Hepatocyte (in vitro differentiated cells): ENCODE data around the gene CES3.
"Not testable (repeated sequence)": the region's sequence is repeated elsewhere in the genome, so short reads cannot be mapped to it uniquely, and the experiment has no call there.

Experiments used
- EZH2 ChIP-seq: fragments of 200-600 bp; sonication (generic); IDR thresholded peaks from 2 replicates; pipeline ENCODE4 v1.6.1; 2016; ENCODE audit warnings: antibody characterized with exemption, mild to moderate bottlenecking, borderline replicate concordance
- EZH2phosphoT487 ChIP-seq: fragments of 200-600 bp; sonication (generic); IDR thresholded peaks from one replicate; pipeline ENCODE4 v1.6.1; 2018; ENCODE audit warnings: antibody characterized with exemption, mild to moderate bottlenecking, low read depth, moderate library complexity; ENCODE audit not compliant: unreplicated experiment, severe bottlenecking
- TF ChIP-seq, protein P1 (sequence below): fragments of 200-600 bp; sonication (generic); IDR thresholded peaks from 2 replicates; pipeline ENCODE4 v1.5.1; 2016; ENCODE audit warnings: antibody characterized with exemption, mild to moderate bottlenecking; ENCODE audit not compliant: poor library complexity

DNA sequence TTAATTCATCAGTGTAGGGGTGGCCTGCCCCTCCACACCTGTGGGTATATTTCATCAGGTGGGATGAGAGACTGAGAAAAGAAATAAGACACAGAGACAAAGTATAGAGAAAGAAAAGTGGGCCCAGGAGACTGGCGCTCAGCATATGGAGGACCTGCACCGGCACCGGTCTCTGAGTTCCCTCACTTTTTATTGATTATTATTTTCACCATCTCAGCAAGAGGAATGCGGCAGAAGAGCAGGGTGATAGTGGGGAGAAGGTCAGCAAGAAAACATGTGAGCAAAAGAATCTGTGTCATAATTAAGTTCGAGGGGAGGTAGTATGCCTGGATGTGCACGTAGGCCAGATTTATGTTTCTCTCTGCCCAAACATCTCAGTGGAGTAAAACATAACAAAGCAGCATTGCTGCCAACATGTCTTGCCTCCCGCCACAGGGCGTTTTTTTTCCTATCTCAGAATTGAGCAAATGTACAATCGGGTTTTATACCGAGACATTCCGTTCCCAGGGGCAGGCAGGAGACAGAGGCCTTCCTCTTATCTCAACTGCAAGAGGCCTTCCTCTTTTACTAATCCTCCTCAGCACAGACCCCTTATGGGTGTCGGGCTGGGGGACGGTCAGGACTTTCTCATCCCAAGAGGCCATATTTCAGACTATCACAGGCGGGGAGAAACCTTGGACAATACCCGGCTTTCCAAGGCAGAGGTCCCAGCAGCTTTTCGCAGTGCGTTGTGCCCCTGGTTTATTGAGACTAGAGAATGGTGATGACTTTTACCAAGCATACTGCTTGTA, 5.5 kb upstream of the CES3 start:
- TF ChIP-seq, protein P1, sequence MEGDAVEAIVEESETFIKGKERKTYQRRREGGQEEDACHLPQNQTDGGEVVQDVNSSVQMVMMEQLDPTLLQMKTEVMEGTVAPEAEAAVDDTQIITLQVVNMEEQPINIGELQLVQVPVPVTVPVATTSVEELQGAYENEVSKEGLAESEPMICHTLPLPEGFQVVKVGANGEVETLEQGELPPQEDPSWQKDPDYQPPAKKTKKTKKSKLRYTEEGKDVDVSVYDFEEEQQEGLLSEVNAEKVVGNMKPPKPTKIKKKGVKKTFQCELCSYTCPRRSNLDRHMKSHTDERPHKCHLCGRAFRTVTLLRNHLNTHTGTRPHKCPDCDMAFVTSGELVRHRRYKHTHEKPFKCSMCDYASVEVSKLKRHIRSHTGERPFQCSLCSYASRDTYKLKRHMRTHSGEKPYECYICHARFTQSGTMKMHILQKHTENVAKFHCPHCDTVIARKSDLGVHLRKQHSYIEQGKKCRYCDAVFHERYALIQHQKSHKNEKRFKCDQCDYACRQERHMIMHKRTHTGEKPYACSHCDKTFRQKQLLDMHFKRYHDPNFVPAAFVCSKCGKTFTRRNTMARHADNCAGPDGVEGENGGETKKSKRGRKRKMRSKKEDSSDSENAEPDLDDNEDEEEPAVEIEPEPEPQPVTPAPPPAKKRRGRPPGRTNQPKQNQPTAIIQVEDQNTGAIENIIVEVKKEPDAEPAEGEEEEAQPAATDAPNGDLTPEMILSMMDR = not testable (repeated sequence)
- not testable (repeated sequence) for TF ChIP-seq EZH2, EZH2phosphoT487
